Common myeloid progenitor, CD34-positive (primary cell): Measurements from ENCODE around the gene SMURF1.

ENCODE experiments used
- CTCF ChIA-PET: fragments of 350-600 bp; sonication (Branson Sonifier 250); formaldehyde crosslinking; loops from one replicate; lab custom pipeline; 2021; ENCODE audit warnings: antibody characterized with exemption; lab: Charles Lee
- POLR2A ChIA-PET: fragments of 350-600 bp; sonication (Branson Sonifier 250); formaldehyde crosslinking; loops from one replicate; lab custom pipeline; 2021; ENCODE audit warnings: antibody characterized with exemption; lab: Charles Lee
- DNase-seq, 3 donors: peaks; one replicate each; pipeline versions ENCODE4 v3.0.0 to v3.0.0-alpha.2; 2013
- H3K27ac ChIP-seq, 2 experiments: 1 replicate in 1 of 2; 2 replicates in 1 of 2; pipeline ENCODE4 v1.7.0; 2013; ENCODE audit warnings: inconsistent platforms in 2 of 2, low read length in 2 of 2, mild to moderate bottlenecking in 2 of 2, low read depth in 1 of 2, moderate library complexity in 1 of 2; ENCODE audit not compliant: severe bottlenecking in 2 of 2, insufficient read depth in 1 of 2, poor library complexity in 1 of 2
- H3K27me3 ChIP-seq, 5 experiments: replicated peaks in 2 of 5; 1 replicate in 3 of 5; 2 replicates in 2 of 5; pipeline versions ENCODE4 v1.6.1 to v1.7.0; 2013; ENCODE audit warnings: low read length in 4 of 5, mild to moderate bottlenecking in 2 of 5, moderate library complexity in 2 of 5, inconsistent platforms in 1 of 5; ENCODE audit not compliant: insufficient read depth in 5 of 5, control insufficient read depth in 4 of 5
- H3K36me3 ChIP-seq, 4 experiments: 1 replicate in 2 of 4; 2 replicates in 2 of 4; pipeline versions ENCODE4 v1.6.1 to v1.7.0; 2013; ENCODE audit warnings: low read length in 3 of 4, control low read depth in 1 of 4, mild to moderate bottlenecking in 1 of 4; ENCODE audit not compliant: control insufficient read depth in 4 of 4, insufficient read depth in 4 of 4
- H3K4me1 ChIP-seq, 4 experiments: 1 replicate in 3 of 4; 2 replicates in 1 of 4; pipeline versions ENCODE4 v1.6.1 to v1.7.1; 2013; ENCODE audit warnings: low read length in 3 of 4, mild to moderate bottlenecking in 3 of 4, control low read depth in 1 of 4, inconsistent platforms in 1 of 4, moderate library complexity in 1 of 4; ENCODE audit not compliant: control insufficient read depth in 4 of 4, insufficient read depth in 4 of 4; ENCODE audit errors: control extremely low read depth in 1 of 4
- H3K4me3 ChIP-seq, 7 experiments: 1 replicate in 4 of 7; 2 replicates in 3 of 7; pipeline versions ENCODE4 v1.5.1 to v1.7.0; 2013; ENCODE audit warnings: mild to moderate bottlenecking in 7 of 7, low read length in 6 of 7, moderate library complexity in 6 of 7, inconsistent platforms in 2 of 7, low read depth in 2 of 7, control low read depth in 1 of 7; ENCODE audit not compliant: insufficient read depth in 4 of 7, control insufficient read depth in 1 of 7; ENCODE audit errors: extremely low read depth in 1 of 7
- H3K9me3 ChIP-seq, 5 experiments: 1 replicate in 4 of 5; 2 replicates in 1 of 5; pipeline versions ENCODE4 v1.6.1 to v1.7.1; 2013; ENCODE audit warnings: low read length in 4 of 5, mild to moderate bottlenecking in 2 of 5, inconsistent platforms in 1 of 5, low read depth in 1 of 5, moderate library complexity in 1 of 5; ENCODE audit not compliant: control insufficient read depth in 4 of 5, insufficient read depth in 2 of 5; ENCODE audit errors: control extremely low read depth in 1 of 5
- WGBS: methylation state at CpG from one replicate; pipeline ENCODE4 v1.1.5; 2013; ENCODE audit not compliant: insufficient coverage; 5-methylcytosine and 5-hydroxymethylcytosine counted together

The SMURF1 gene

DNA sequence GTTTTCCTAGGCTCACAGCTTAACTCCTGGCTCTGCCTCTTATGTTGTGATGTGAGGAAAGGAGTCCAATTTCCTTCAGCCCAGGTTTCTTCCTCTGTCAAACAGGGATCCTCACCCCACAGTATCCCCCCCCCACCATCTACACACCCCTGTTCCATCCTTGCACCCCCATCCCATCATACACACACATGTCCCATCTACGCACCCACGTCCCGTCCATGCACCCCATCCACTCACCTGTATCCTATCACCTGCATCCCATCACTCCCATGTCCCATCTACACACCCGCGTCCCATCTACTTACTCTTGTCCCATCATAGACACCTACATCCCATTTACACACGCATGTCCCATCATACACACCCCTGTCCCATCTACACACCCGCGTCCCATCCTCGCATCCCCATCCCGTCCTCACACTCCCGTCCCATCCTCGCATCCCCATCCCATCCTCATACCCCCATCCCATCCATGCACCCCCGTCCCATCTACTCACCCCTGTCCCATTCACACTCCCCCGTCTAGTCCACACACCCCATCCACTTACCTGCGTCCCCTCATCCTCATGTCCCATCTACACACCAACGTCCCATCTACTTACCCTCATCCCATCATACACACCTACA is 148.3 kb downstream of the SMURF1 start:
- H3K9me3 ChIP-seq, result no peaks in the 10 kb centered on the region
- no peak overlapping the region for H3K4me3 ChIP-seq
- no peaks in the 10 kb centered on the region for H3K4me1 ChIP-seq
- DNase-seq, result no peak
- H3K27me3 ChIP-seq, result no peaks in the 10 kb centered on the region
- no peak overlapping the region for H3K27ac ChIP-seq
- POLR2A ChIA-PET, result no interaction called here
- CTCF ChIA-PET, result no interaction called here
- peaks cover 28 to 95% (median 75%) of the 10 kb centered on the region in 4 experiments for H3K36me3 ChIP-seq
- 95% methylated on average over 13 of the region's 16 CpGs for WGBS

DNA sequence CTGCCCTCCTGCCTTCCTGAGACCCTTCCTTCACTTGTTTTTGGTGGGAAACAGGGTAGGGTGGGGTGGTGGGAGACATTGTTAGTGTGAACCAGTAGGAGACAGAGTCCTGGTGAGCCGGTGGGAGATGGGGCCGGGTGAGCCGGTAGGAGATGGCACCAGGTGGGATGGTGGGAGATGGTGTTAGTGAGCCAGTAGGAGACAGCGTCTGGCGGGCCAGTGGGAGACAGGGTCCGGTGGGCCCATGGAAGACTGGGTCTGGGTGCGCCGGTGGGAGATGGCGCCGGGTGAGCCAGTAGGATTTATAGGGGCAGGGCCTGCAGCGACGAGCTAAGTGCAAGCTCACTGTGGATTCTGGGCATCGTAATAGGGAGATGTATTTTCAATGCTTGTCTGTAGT is 148.8 kb downstream of the SMURF1 start:
- peaks cover 26 to 95% (median 73%) of the 10 kb centered on the region in 4 experiments for H3K36me3 ChIP-seq
- H3K9me3 ChIP-seq, result no peaks in the 10 kb centered on the region
- H3K4me1 ChIP-seq, result no peaks in the 10 kb centered on the region
- POLR2A ChIA-PET, result no interaction called here
- no peak overlapping the region for H3K4me3 ChIP-seq
- 99% methylated on average over 12 of the region's 13 CpGs for WGBS
- DNase-seq, result no peak
- H3K27ac ChIP-seq, result no peak overlapping the region
- H3K27me3 ChIP-seq, result no peaks in the 10 kb centered on the region
- CTCF ChIA-PET, result no interaction called here

DNA sequence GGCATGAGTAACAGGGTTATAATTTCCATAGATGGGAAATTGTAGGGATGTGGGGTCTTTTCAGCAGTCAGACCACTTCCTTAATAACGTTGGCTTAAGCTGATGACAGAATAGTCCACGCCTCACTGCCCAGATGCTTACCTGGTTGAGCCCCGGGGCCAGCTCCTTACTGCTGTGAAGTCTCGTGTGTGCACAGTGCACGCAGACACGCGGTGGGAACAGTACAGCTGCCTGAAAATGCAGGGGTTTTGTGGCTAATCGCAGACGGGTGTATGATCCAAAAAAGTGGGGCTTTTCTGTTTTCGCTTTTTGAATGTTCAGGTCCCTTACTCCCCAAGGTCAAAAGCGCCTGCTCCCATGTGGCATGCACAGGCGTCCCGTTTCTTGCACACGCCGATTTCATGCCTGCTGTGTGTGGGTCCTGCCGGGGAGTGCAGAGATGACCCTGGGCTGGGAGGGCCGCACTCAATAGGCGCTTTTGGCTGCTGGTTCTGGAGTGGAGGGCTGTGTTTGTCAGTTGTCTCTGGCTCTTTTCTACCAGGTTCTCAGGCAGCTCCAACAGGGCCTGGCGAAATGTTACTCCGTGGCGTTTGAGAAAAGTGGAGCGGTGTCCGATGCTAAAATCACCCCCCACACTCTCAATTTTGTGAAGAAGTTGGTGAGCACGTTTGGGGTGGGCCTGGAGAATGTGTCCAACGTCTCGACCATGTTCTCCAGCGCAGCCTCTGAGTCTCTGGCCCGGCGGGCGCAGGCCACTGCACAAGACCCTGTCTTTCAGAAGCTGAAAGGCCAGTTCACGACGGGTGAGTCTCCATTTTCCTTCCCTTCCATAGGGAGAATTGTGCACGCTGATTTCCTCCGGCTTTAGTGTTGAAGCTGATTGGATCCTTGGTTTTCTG is 149.6 kb downstream of the SMURF1 start:
- DNase-seq, result no peak
- ChIA-PET CTCF (no interaction called here), POLR2A (no interaction called here)
- no peak overlapping the region for H3K4me3 ChIP-seq
- H3K9me3 ChIP-seq, result no peaks in the 10 kb centered on the region
- H3K36me3 ChIP-seq, result peaks cover 26 to 93% (median 72%) of the 10 kb centered on the region in 4 experiments
- 97% methylated on average over 29 of the region's 34 CpGs for WGBS
- H3K27ac ChIP-seq, result no peak overlapping the region
- H3K27me3 ChIP-seq, result no peaks in the 10 kb centered on the region
- no peaks in the 10 kb centered on the region for H3K4me1 ChIP-seq

DNA sequence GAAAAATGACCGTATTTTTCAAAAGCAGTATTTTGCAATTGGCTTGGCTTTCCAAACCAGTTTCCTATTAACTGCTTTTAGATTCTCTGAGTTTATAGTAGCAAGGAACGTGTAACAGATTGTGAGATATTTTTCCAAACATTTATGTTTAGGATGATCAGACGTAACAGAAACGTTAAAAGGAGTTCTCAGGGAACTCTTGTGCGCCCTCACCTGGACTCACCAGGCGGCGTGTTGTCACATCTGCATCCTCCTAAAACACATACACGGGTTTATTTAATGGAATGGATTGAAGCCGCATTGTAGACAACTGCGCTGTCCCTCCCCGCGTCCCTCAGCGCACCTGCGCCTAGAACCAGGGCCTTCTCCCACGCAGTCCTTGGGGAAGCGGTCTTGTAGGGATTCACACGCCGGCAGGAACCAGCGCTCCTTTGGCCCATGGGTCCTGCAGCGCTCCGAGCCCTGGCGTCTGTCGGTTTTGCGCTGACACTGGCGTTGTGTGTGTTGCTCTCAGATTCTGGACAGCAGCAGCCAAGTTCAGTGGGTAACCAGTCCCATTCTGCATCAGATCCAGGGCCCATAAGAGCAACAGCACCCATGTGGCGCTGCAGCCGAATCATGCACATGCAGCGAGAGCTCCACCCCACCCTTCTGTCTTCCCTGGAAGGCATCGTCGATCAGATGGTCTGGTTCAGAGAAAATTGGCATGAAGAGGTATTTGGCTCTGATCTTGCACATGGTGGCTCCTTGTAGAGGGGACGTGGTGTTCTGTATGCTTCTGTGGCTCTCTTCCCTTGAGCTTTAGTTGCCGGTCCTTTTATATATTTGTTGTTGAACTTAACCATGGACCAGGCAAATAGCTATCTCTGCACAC is 150.6 kb downstream of the SMURF1 start:
- ChIA-PET CTCF (no interaction called here), POLR2A (interaction anchor here (0.6 kb wide), 1 partner anchor 279 kb away, joined by 3 read pairs; no protein-coding TSS in a partner anchor)
- Histone ChIP-seq H3K27ac (no peak overlapping the region), H3K4me1 (no peaks in the 10 kb centered on the region), H3K9me3 (no peaks in the 10 kb centered on the region), H3K27me3 (no peaks in the 10 kb centered on the region), H3K4me3 (no peak overlapping the region), H3K36me3 (peaks cover 24 to 93% (median 72%) of the 10 kb centered on the region in 4 experiments)
- 98% methylated on average over 29 of the region's 32 CpGs for WGBS
- no peak for DNase-seq

DNA sequence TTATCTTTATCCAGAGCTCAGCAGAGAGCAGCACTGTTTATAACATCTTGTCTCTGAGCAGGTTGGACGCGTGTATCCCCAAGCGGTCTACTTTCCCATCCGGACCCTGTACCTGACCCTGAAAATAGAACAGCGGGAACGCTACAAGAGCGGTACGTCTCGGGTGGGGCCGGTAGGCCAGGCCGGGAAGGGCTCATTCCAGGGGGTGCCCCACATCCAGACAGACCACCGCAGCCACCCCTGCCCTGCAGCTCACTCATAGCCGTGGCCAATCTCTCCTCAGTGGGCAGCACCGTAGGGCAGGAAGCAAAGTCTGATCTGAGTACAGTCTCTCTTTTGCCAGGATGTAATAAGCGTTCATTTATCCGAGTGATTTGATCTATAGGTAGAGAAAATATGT is 151.8 kb downstream of the SMURF1 start:
- no peaks in the 10 kb centered on the region for H3K4me1 ChIP-seq
- H3K27ac ChIP-seq, result no peak overlapping the region
- H3K36me3 ChIP-seq, result peaks cover 29 to 92% (median 75%) of the 10 kb centered on the region in 4 experiments
- H3K9me3 ChIP-seq, result no peaks in the 10 kb centered on the region
- POLR2A ChIA-PET, result no interaction called here
- WGBS, result over 99% methylated on average over 12 of the region's 16 CpGs
- no peak overlapping the region for H3K4me3 ChIP-seq
- CTCF ChIA-PET, result no interaction called here
- DNase-seq, result no peak
- H3K27me3 ChIP-seq, result no peaks in the 10 kb centered on the region

DNA sequence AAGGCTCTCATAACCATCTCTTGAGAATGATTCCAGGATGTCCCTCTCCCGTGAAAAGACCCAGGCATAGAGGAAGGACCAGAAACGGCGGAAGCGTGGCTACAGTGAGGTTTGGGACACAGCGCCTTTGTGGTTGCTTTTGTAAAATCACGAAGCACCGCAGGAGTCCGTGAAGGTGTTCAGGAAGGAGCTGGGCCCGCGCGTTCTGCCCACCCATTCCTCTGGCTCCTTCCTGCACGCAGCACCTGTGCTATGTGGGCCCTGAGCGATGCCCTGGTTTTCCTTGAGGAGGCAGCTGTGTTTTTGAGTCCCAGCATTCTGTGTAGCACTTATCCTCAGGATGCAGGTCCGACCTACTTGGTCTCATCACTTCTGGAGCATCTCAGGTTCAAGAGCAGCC is 152.8 kb downstream of the SMURF1 start:
- POLR2A ChIA-PET, result no interaction called here
- Histone ChIP-seq H3K27ac (no peak overlapping the region), H3K4me1 (no peaks in the 10 kb centered on the region), H3K27me3 (no peaks in the 10 kb centered on the region), H3K36me3 (peaks cover 36 to 95% (median 76%) of the 10 kb centered on the region in 4 experiments), H3K9me3 (peaks cover 0 to 3% (median 0%) of the 10 kb centered on the region in 5 experiments), H3K4me3 (no peak overlapping the region)
- no peak for DNase-seq
- 85% methylated on average over 14 of the region's 14 CpGs for WGBS
- CTCF ChIA-PET, result interaction anchor here (1.0 to 1.2 kb wide), 2 partner anchors 8 to 12 kb away, joined by 3 read pairs; no protein-coding TSS in a partner anchor
